GM18951 (cell line): Measurements from ENCODE around the gene RSPH1.

Experiments used
- POLR2A ChIP-seq: IDR thresholded peaks from 4 replicates; pipeline ENCODE4 v1.6.1; 2011; ENCODE audit warnings: mild to moderate bottlenecking; ENCODE audit not compliant: insufficient read length, insufficient read depth; ENCODE audit errors: extremely low read depth
- in situ Hi-C: fragments of 300-500 bp; cut with MboI; formaldehyde crosslinking; loops from one replicate; pipeline ENCODE4 v1.12.0; 2022; ENCODE audit warnings: low sequenced_read_pairs, mixed read lengths, inconsistent platforms; ENCODE audit not compliant: unreplicated experiment

RSPH1 gene

DNA sequence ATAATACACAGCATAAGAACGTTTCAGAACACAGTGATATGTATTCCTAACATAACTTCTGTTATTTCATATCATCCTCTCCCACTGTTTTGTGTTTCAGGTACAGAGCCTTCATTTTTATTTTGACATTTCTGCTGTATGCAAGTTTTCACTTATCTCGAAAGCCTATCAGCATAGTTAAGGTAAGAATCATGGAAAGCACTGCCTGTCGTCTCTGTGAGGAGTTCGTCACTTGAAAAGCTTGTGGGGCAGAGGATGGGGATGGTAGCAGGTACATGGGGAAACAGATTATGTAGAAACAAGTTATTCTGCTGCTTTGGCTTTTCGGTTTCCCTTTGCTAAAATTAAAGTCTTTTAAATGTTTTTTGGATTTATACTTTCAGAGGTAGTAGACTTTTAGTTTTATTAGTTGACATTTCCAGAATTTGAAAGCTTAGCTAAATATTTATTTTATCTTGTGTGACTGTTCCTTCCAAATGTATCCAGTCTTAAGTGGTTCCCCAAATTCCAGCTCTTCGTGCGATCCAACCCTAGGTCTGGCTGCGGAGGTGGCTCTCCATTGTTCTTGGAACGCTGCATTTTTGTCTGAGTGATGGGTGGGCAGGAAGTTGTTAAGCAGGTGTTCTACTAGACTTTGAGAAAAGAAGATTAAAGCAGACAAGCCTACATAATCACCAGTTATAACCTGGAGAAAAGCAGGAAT, 29.8 kb upstream of the RSPH1 start:
- TF ChIP-seq POLR2A, result no peak
- in situ Hi-C loops, result no loop called here

DNA sequence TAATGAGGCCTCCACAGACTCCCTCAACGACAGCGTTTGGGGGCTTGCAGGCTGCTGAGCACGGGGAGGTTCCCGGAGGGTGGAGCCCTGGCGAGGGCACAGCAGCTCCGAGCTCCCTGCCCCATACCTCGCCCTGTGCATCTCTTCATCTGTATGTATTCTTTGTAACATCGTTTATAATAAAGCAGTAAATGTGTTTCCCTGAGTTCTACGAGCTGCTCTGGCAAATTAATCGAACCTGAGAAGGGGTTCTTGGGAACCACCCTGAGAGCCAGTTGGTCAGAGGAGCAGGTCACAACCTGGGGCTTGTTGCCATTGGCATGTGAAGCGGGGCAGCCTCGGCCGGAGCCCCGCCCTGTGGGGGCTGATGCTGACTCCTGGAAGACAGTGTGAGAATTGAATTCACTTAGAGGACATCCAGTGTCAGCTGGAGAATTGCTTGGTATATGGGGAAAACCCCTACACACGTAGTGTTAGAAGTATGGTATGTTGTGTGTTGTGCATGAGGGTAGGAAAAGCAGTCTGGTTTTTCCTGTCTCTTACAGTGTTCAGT, 29.1 kb upstream of the RSPH1 start:
- in situ Hi-C loops, result no loop called here
- no peak for TF ChIP-seq POLR2A

DNA sequence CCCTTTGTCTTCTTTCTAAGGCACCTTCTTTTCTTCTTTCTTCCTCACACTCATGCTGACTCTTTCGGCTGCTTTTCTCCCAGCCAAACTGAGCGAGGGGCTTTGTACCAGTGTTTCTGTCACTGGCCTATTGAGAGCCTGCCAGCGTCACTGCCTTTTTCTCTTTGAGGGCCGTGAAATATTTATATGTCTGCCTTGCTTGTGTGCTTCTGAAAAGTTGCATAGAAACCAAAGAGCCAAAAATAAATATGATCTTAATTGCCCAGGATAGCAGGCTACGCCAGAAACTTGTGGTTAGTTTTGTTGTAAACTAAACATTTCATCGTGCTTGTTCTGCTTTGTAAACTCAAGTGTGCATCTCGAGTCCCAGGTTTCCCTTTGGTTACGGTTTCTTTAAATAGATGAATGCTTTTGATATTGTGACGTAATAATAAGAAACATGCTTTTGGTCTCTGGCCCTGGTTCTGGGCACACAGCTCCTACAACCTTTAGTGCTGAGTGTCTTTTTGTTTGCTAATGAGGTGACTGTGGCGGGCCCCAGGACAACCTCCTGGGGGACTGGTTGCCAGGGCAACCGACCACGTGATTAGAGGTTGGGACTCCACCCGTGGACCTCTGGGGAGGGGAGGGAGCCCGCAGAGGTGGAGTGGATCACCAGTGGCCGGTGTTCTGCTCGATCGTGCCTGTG, 28.5 kb upstream of the RSPH1 start:
- no peak for TF ChIP-seq POLR2A
- in situ Hi-C loops, result no loop called here

DNA sequence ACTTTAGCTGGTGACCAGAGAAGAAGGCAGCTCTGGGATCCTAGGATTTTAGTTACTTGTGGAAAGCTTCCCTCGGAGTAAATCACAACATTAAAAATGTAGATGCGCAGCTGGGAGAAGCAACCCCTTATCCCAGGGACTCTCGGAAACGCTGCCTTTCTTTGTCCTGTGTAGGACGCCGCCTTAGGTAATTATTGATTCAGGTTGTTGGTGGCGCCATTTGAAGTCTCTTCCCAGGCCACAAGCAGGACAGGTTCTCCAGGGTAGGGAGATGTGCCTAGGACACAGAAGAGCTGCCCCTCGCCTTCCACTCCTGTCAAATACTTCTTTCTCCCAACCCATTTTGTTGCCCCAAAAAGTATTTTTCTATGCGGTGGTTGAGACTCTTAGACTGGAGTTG, 27.9 kb upstream of the RSPH1 start:
- TF ChIP-seq POLR2A, result no peak
- in situ Hi-C loops, result no loop called here

DNA sequence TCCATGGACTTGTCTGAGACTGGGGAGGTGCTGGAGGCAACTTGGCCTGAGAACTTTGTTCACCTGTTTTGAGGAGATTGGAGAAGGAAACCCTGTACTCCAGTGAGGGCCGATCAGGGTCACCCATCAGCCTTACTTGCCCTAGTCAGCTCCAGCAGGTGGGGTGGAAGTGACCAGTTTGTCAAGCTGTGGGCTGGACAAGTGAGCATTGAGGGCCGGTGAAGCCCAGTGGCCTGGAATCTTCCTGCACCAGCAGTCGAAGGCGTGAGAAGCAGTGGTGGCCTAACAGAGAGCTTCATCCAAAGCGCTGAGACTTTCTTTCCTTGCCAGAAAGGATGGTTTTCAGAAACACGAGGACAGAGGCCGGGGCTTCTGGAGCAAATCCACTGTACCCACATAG, 27.2 kb upstream of the RSPH1 start:
- no peak for TF ChIP-seq POLR2A
- in situ Hi-C loops, result no loop called here

DNA sequence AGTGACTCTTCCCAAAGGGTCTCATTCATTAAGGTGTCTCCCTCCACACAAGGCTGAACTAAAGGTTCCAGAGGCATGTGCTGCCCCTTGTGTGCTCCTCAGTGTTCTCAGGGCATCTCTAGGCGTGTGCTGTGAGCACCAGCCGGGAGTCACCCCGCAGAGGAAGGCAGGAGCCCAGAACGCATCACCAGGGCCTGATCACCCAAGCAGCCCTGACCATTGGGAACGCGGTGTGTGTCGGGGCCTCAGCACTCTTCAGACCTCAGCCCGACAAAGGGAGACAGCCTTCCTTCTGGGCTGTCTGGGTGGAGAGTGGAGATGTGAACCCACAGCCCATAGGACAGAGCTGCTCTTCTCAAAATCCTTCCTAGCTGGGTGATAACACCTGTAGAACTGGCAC, 26.7 kb upstream of the RSPH1 start:
- in situ Hi-C loops, result no loop called here
- TF ChIP-seq POLR2A, result no peak

DNA sequence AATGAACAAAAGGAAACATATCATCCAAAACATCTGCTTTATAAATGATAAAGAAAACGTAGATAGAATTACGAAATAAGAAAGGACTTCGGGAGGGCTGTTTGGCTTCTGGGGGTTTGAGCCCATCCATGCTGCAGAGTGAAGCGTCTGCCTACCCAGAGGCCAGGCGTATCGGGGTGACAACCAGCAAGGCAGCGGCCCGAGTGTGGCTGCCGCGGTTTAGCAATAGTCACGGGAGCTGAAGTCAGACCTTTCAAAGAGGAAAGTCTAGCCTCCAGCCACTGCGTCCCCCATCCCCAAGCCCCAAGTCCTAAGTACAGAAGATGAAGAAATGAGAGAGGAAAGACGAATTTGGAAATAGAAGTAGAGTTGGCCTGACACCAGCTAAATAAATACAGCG, 26.2 kb upstream of the RSPH1 start:
- TF ChIP-seq POLR2A, result no peak
- in situ Hi-C loops, result no loop called here

DNA sequence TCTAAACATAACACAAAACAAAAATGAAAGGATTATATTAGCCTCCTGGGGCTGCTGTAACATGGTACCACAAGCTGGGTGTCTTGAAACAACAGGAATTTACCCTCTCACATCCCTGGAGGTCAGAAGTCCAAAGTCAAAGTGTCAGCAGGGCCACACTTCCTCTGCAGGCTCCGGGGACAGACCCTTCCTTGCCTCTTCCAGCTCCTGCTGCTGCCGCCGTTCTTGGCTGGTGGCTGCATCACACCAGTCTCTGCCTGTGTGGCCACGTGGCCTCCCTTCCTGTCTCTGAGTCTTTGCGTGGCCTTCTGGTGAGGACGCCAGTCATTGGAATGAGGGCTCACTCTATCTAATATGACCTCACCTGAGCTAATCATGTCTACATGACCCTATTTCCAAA, 25.8 kb upstream of the RSPH1 start:
- in situ Hi-C loops, result no loop called here
- TF ChIP-seq POLR2A, result no peak

DNA sequence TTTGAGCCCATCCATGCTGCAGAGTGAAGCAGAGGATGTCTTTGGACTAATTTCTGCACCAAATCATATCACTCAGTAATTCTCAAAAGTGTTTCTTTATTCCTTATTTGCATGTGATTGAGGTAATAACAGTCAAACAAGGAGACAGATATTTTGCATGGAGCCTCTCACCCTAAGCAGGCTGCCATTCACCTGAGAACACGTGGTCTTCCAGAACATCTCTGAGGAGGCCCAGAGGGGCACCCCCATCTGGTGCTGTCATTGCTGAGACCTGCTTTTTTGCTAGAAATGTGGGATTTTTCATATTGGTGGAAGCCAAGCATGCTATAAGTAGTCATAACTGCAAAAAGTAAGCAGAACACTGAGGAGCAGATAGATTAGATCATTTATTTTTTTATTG, 25.4 kb upstream of the RSPH1 start:
- in situ Hi-C loops, result no loop called here
- no peak for TF ChIP-seq POLR2A

DNA sequence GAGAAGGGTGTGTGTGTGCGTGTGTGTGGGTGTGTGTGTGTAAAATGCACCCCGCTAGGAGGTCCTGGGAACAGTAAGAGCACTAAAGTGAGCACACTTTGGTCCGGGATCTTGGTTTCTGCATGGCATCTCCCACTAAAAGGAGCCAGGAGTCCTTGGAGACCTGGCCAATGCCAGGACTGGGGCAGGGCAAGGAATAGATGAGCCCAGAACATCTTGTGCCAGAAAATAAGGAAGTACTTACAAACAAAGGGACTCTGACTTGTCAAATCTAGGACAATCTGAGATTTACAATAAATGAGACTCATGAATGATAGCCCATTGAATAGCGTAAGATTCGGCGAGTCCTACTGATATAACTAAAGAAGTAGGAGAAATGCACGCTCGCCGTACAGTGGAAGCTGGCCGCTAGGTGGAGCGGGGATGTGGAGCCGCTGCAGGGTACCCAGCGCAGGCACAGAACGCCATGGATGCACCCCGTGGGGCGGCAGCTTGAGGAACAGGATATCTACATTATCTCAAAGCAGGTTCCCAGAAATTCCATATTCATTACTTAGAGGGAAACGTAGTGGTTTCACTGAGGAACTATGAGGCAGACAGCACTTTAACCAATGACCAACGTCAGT, 24.7 kb upstream of the RSPH1 start:
- in situ Hi-C loops, result no loop called here
- no peak for TF ChIP-seq POLR2A

DNA sequence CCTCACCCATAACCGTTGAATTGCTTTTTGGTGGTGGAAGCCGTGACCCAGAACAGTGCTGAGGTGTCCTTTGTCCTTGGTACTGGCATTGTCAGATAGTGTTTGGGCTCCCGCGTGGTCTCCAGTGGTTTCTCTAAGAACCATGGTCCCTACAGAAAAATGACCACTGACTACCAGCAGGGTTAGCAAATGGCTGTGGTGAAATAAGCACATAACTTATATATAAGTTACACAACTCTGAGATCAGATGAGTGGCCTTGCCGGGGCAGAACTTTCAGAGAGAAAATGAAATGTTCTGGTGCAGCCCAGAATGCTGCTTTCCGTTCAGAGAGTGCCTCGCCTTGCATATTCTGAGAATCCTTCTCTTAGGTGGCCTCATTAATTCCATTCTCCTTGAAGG, 22.6 kb upstream of the RSPH1 start:
- TF ChIP-seq POLR2A, result no peak

DNA sequence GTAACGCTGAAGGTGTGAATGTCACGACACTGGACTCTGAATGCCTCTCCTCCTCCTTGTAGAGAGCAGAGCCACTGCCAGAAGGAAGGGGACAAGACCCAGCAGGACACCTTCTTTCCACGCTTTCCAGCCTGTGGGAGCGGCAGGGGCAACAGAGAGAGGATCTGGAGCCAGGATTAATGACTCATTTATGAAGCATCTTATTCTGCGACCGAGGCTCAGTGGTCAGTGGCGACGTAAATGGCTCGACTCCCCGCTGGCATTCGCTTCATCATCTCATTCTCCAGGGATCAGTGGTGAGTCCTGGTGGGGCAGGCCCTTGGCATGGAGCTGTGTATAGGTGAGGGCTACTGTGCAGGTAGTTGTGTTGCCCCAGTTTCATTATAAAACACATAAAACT, 22.2 kb upstream of the RSPH1 start:
- TF ChIP-seq POLR2A, result no peak
- in situ Hi-C loops, result no loop called here

More for the DNA sequence above, 22.6 kb upstream of the RSPH1 start:
- in situ Hi-C loops, result no loop called here

DNA sequence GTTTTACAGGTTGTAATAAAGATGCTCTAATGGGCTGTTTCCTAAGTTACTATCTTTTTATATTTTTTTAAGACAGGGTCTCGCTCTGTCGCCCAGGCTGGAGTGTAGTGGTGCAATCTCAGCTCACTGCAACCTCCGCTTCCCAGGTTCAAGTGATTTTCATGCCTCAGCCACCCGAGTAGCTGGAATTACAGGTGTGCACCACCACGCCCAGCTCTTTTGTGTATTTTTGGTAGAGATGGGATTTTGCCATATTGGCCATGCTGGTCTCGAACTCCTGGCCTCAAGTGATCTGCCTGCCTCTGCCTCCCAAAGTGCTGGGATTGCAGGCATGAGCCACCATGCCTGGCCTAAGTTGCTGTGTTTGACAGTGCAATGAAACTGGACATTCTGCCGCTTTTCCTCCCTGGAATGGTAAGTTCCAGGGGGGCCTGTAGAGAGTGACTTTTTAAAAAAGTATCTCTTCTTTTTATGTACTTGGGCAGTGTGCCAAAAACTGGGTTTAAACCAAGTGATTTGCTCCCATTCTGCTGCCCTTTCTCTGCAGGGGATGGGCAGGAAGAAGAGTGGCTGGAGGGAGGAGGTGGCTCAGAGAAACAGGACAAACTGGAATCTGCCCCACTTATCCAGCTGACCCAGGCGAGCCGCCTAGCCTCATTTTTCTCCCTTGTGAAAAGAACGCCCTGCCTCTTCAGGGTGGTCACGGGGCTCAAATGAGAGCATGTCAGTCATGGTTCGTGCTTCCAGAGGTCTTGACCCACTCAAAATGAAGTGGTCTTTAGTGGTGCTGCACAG, 19.9 kb upstream of the RSPH1 start:
- in situ Hi-C loops, result no loop called here
- no peak for TF ChIP-seq POLR2A

DNA sequence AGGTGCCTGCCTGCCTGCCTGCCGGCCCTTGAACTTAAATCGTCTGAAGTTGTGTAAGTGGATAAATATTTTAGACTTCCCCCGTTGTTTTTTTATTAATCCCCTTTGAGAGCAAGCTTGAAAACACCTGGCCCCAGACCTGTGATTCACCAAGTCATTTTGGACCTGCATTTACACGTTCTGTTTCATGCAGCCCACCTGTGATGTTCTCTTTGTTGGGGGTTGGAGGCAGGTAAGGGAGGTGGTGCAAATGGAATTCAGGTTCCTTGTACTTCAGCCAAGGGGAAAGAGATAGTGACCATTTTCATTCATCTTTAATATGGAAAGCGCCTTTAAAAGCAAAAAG, 18.8 kb upstream of the RSPH1 start:
- TF ChIP-seq POLR2A, result no peak
- in situ Hi-C loops, result no loop called here
